GM12878 (cell line): ENCODE measurements around the gene ASIC2. TPM values are rescaled to one million over a fixed set of nuclear protein-coding genes. Genes with fewer than 3 reads are reported as not detected.

Source experiments
- ATAC-seq: fragments of 200-7000 bp; cut with Tn5 transposase; 3 replicates; pipeline ENCODE4 v1.9.1; 2020; ENCODE audit warnings: mild to moderate bottlenecking, moderate library complexity
- BruUV-seq: library from RNA; stranded (reverse); fragments of 400-500 nt; replicated peaks from 2 replicates; lab custom pipeline; 2021; lab: Mats Ljungman, UMichigan
- CTCF ChIA-PET: fragments of 300-600 bp; sonication (Branson Sonifier 250); formaldehyde crosslinking; extraction: SDS; loops from one replicate; lab custom pipeline; 2021; ENCODE audit warnings: inconsistent platforms; lab: Yijun Ruan, JAX
- POLR2A ChIA-PET: fragments of 350-600 bp; formaldehyde crosslinking; extraction: SDS; loops from one replicate; lab custom pipeline; 2021; ENCODE audit warnings: inconsistent platforms; lab: Charles Lee
- RAD21 ChIA-PET: fragments of 300-600 bp; sonication (Branson Sonifier 250); formaldehyde crosslinking; loops from one replicate; lab custom pipeline; 2023; ENCODE audit warnings: antibody characterized with exemption; ENCODE audit not compliant: unreplicated experiment; lab: Charles Lee
- SMC1A ChIA-PET: fragments of 300-600 bp; sonication (Branson Sonifier 250); formaldehyde crosslinking; loops from one replicate; lab custom pipeline; 2023; ENCODE audit not compliant: unreplicated experiment, uncharacterized antibody; lab: Charles Lee
- DNase-seq: peaks from one replicate; pipeline ENCODE4 v3.0.0-alpha.2; 2011; ENCODE audit warnings: low read depth, low spot score
- FAIRE-seq: peaks from 3 replicates; lab custom pipeline; 2011; peaks lifted over from hg19 to GRCh38; lab: Jason Lieb, UNC
- H2AFZ ChIP-seq: 2 replicates; pipeline ENCODE4 v1.6.0; 2011; ENCODE audit warnings: low read depth, low read length, control low read depth; ENCODE audit not compliant: control insufficient read depth
- H3K27ac ChIP-seq: 2 replicates; pipeline ENCODE4 v1.5.1; 2011; ENCODE audit warnings: control low read depth; ENCODE audit not compliant: control insufficient read depth, insufficient read depth
- H3K27me3 ChIP-seq, 2 experiments: replicated peaks in 1 of 2; 2 replicates each; pipeline versions ENCODE4 v1.6.0 to v1.6.1; 2011; ENCODE audit warnings: low read length in 1 of 2; ENCODE audit not compliant: control insufficient read depth in 2 of 2, insufficient read depth in 2 of 2
- H3K36me3 ChIP-seq, 2 experiments: 2 replicates each; pipeline ENCODE4 v1.5.1; 2011; ENCODE audit warnings: low read length in 1 of 2; ENCODE audit not compliant: control insufficient read depth in 2 of 2, insufficient read depth in 2 of 2
- H3K4me1 ChIP-seq: 2 replicates; pipeline ENCODE4 v1.6.1; 2011; ENCODE audit warnings: mild to moderate bottlenecking, low read length, moderate library complexity, mixed read lengths; ENCODE audit not compliant: control insufficient read depth, insufficient read depth
- H3K4me2 ChIP-seq: 2 replicates; pipeline ENCODE4 v1.6.0; 2011; ENCODE audit warnings: control low read depth; ENCODE audit not compliant: control insufficient read depth, insufficient read depth
- H3K4me3 ChIP-seq: fragments of 200-600 bp; sonication (generic); 2 replicates; pipeline ENCODE4 v1.5.1; 2016
- H3K79me2 ChIP-seq: 2 replicates; pipeline ENCODE4 v1.6.0; 2011; ENCODE audit warnings: low read length; ENCODE audit not compliant: control insufficient read depth, insufficient read depth
- H3K9ac ChIP-seq: 2 replicates; pipeline ENCODE4 v1.8.0; 2011; ENCODE audit warnings: low read length, control low read depth, mixed read lengths; ENCODE audit not compliant: control insufficient read depth, insufficient read depth
- H3K9me3 ChIP-seq: replicated peaks from 3 replicates; pipeline ENCODE4 v1.5.1; 2011; ENCODE audit warnings: mild to moderate bottlenecking, low read length; ENCODE audit not compliant: control insufficient read depth, insufficient read depth
- H4K20me1 ChIP-seq: 2 replicates; pipeline ENCODE4 v1.6.0; 2011; ENCODE audit not compliant: control insufficient read depth, insufficient read depth
- CREM ChIP-seq: IDR thresholded peaks from 2 replicates; pipeline ENCODE4 v1.6.1; 2014; ENCODE audit warnings: antibody characterized with exemption, low read depth
- HDAC6 ChIP-seq: fragments of 200-600 bp; sonication (generic); IDR thresholded peaks from one replicate; pipeline ENCODE4 v1.8.0; 2017; ENCODE audit warnings: antibody characterized with exemption; ENCODE audit not compliant: unreplicated experiment
- MYC ChIP-seq: IDR thresholded peaks from 2 replicates; pipeline ENCODE4 v1.6.1; 2011; ENCODE audit warnings: mild to moderate bottlenecking, low read length, moderate library complexity, inconsistent platforms; ENCODE audit not compliant: insufficient read depth, insufficient replicate concordance, insufficient read length, severe bottlenecking
- NR2C2 ChIP-seq: IDR thresholded peaks from 2 replicates; pipeline ENCODE4 v1.6.1; 2011; ENCODE audit warnings: borderline replicate concordance, low read depth; ENCODE audit not compliant: control insufficient read depth, insufficient read length
- RELA ChIP-seq: fragments of 450-650 bp; IDR thresholded peaks from 2 replicates; pipeline ENCODE4 v1.8.0; 2014; ENCODE audit warnings: borderline replicate concordance; ENCODE audit not compliant: partially characterized antibody
- ZBTB33 ChIP-seq: fragments of 450-650 bp; IDR thresholded peaks from 2 replicates; pipeline ENCODE4 v1.6.1; 2017; ENCODE audit warnings: mild to moderate bottlenecking
- WGBS: methylation state at CpG from one replicate; pipeline ENCODE4 v1.1.6; 2016; ENCODE audit warnings: low lambda C conversion rate; ENCODE audit not compliant: insufficient replicate concordance, insufficient coverage; ENCODE audit errors: missing lambda C conversion rate; 5-methylcytosine and 5-hydroxymethylcytosine counted together
- in situ Hi-C: fragments of 300-500 bp; cut with MboI; formaldehyde crosslinking; loops from 9 replicates; pipeline ENCODE4 v1.14.3; 2018; ENCODE audit warnings: mixed read lengths
- intact Hi-C: fragments of 100-400 bp; cut with micrococcal nuclease; formaldehyde crosslinking; loops from one replicate; pipeline ENCODE4 v1.14.2; 2022; ENCODE audit not compliant: unreplicated experiment
- polyA plus RNA-seq, 11 experiments: library from polyadenylated mRNA; depleted of rRNA in 4 of 11; unstranded in 6 of 11; stranded (reverse) in 5 of 11; fragments of >200 nt; fragmentation: Nextera tagmentation in 4 of 11; fragmentation: Illumina TruSeq in 1 of 11; extraction: Ambion mirVana in 4 of 11; extraction: Trizol in 1 of 11; gene quantifications; 1 replicate in 1 of 11; 2 replicates in 10 of 11; pipeline versions ENCODE4 v1.2.1 to v1.2.3, GENCODE V29; 2011 to 2016; ENCODE audit warnings: inconsistent platforms in 2 of 11, missing spikeins in 2 of 11, low read depth in 1 of 11
- total RNA-seq, 4 experiments: library from RNA; depleted of rRNA in 3 of 4; stranded (reverse); fragments of >200 nt in 3 of 4; fragmentation: Illumina TruSeq in 1 of 4; extraction: Trizol in 1 of 4; gene quantifications; 2 replicates each; pipeline versions ENCODE4 v1.2.1 to v1.2.3, GENCODE V29; 2013 to 2021
- TF ChIP-seq, protein P1 (sequence below): fragments of 450-650 bp; IDR thresholded peaks from 2 replicates; pipeline ENCODE4 v1.6.1; 2016; ENCODE audit warnings: mild to moderate bottlenecking

The ASIC2 gene
- total and polyA plus RNA-seq, 10 of the 15 experiments (the other 5 are each of a cell fraction or from before 2014, with no cell fraction given), result not detected

GRCh38 chr17:32998887-32999228 lies 294.2 kb downstream of the ASIC2 start:
- in situ Hi-C loops, result no loop called here
- H3K9ac ChIP-seq, result no peak overlapping the region
- TF ChIP-seq NR2C2 (no peak), CREM (no peak), ZBTB33 (no peak), MYC (no peak), HDAC6 (no peak), RELA (no peak)
- TF ChIP-seq, protein P1, sequence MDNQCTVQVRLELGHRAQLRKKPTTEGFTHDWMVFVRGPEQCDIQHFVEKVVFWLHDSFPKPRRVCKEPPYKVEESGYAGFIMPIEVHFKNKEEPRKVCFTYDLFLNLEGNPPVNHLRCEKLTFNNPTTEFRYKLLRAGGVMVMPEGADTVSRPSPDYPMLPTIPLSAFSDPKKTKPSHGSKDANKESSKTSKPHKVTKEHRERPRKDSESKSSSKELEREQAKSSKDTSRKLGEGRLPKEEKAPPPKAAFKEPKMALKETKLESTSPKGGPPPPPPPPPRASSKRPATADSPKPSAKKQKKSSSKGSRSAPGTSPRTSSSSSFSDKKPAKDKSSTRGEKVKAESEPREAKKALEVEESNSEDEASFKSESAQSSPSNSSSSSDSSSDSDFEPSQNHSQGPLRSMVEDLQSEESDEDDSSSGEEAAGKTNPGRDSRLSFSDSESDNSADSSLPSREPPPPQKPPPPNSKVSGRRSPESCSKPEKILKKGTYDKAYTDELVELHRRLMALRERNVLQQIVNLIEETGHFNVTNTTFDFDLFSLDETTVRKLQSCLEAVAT, result no peak
- TF ChIP-seq, all 136 proteins: peak for 0
- H3K27ac ChIP-seq, result no peak overlapping the region
- H3K27me3 ChIP-seq, result no peaks in the 10 kb centered on the region; a peak in 1 of 4 replicates
- 18% methylated on average over 7 of the region's 7 CpGs for WGBS
- SMC1A ChIA-PET, result interaction anchor here (1.4 to 1.5 kb wide), 2 partner anchors 57 to 63 kb away, joined by 3 to 6 read pairs; no protein-coding TSS in a partner anchor
- no peaks in the 10 kb centered on the region for H3K9me3 ChIP-seq
- CTCF ChIA-PET, result interaction anchor here (0.5 to 6.4 kb wide), 21 partner anchors 10 to 536 kb away, joined by 3 to 64 read pairs (median 7); partner anchors contain the start of gene MYO1D
- no TSS peak for BruUV-seq
- no peak overlapping the region for H2AFZ ChIP-seq
- RAD21 ChIA-PET, result interaction anchor here (1.0 to 1.9 kb wide), 6 partner anchors 12 to 515 kb away, joined by 3 to 14 read pairs (median 5); partner anchors contain the start of gene MYO1D
- FAIRE-seq (no peak), DNase-seq (no peak), ATAC-seq (no peak)
- H4K20me1 ChIP-seq, result no peaks in the 10 kb centered on the region
- intact Hi-C loops, result loop anchor here (2.0 to 5.0 kb wide), 2 partner anchors 58 to 217 kb away; no protein-coding TSS in a partner anchor
- no peaks in the 10 kb centered on the region for H3K36me3 ChIP-seq
- H3K4me1 ChIP-seq, result peaks cover 4% of the 10 kb centered on the region
- no peaks in the 10 kb centered on the region for H3K79me2 ChIP-seq
- no peak overlapping the region for H3K4me2 ChIP-seq
- H3K4me3 ChIP-seq, result no peak overlapping the region
- POLR2A ChIA-PET, result no interaction called here
